COLO668 (cell line): ENCODE results near the gene STPG1.
A peak's percentile ranks its signal among the peaks of the same experiment; 100 is the strongest.
"Not testable (repeated sequence)": the region's sequence is repeated elsewhere in the genome, so short reads cannot be mapped to it uniquely, and the experiment has no call there.

Experiments
- DNase-seq: peaks from one replicate; lab custom pipeline; 2025; ENCODE audit not compliant: unreplicated experiment; lab: John Stamatoyannopoulos, UW

The STPG1 gene

GRCh38 chr1:24413350-24414163, at the start of gene STPG1:
Gene STPG1 (minus strand): TSS chr1:24413782. CDS start chr1:24401388, 12,394 bp downstream.
- peak; percentile 97 for DNase-seq

GRCh38 chr1:24462128-24462527, 48.5 kb upstream of the STPG1 start:
- not testable (repeated sequence) for DNase-seq

- no peak for DNase-seq
These were observed 46.1 kb upstream of the STPG1 start for GRCh38 chr1:24459551-24460266.

GRCh38 chr1:24457866-24458265, 44.3 kb upstream of the STPG1 start:
- DNase-seq: no peak

- DNase-seq: no peak
These were observed 41.7 kb upstream of the STPG1 start for GRCh38 chr1:24455272-24455671.

GRCh38 chr1:24454673-24455072, 41.1 kb upstream of the STPG1 start:
- no peak for DNase-seq

- no peak for DNase-seq
These were observed 39.4 kb upstream of the STPG1 start for GRCh38 chr1:24452922-24453485.

- no peak for DNase-seq
These were observed 38.2 kb upstream of the STPG1 start for GRCh38 chr1:24451746-24452145.

- DNase-seq: no peak
These were observed 37.3 kb upstream of the STPG1 start for GRCh38 chr1:24450857-24451397.

GRCh38 chr1:24450316-24450715, 36.7 kb upstream of the STPG1 start:
- DNase-seq: no peak

- not testable (repeated sequence) for DNase-seq
These were observed 32.9 kb upstream of the STPG1 start for GRCh38 chr1:24446446-24446845.

- DNase-seq: no peak
These were observed 29.7 kb upstream of the STPG1 start for GRCh38 chr1:24443241-24443656.

- DNase-seq: no peak
These were observed 29.2 kb upstream of the STPG1 start for GRCh38 chr1:24442764-24443163.

GRCh38 chr1:24441996-24442668, 28.6 kb upstream of the STPG1 start:
- no peak for DNase-seq

- no peak for DNase-seq
These were observed 27.9 kb upstream of the STPG1 start for GRCh38 chr1:24441480-24441879.

- DNase-seq: no peak
These were observed 26.9 kb upstream of the STPG1 start for GRCh38 chr1:24440436-24440835.

GRCh38 chr1:24438423-24438901, 24.9 kb upstream of the STPG1 start:
- DNase-seq: no peak

- no peak for DNase-seq
These were observed 24.2 kb upstream of the STPG1 start for GRCh38 chr1:24437631-24438396.

GRCh38 chr1:24435782-24436365, 22.3 kb upstream of the STPG1 start:
- no peak for DNase-seq

GRCh38 chr1:24427545-24427862, 13.9 kb upstream of the STPG1 start:
- DNase-seq: no peak
